ENCODE measurements around the gene PRMT2.
"Not testable (repeated sequence)": the region's sequence is repeated elsewhere in the genome, so short reads cannot be mapped to it uniquely, and the experiment has no call there.

Gene PRMT2

DNA sequence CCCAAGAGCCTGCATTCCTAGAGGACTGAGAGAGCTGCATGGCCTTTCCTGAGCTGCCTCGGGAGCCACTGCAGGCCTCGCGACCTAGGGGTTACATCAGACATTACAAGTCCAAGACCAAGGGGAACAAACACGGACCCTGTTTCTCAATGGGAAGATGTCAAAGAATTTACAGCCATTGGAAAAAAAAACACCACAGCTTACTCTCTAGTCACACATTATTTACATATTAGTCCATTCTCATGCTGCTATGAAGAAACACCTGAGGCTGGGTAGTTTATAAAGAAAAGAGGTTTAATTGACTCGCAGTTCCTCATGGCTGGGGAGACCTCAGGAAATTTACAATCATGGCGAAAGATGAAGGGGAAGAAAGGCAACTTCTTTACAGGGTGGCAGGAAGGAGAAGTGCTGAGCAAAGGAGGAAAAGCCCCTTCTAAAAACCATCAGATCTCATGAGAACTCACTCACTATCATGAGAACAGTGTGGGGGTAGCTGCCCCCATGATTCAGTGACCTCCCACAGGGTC, 8.4 kb upstream of the PRMT2 start:
- TF ChIP-seq ZNF274 (IDR thresholded peaks at IDR 0.05; ENCODE audit: low read depth, low read length) (no peak), YY1 (IDR thresholded peaks at IDR 0.05; ENCODE audit: insufficient read depth, insufficient read length) (no peak), SUZ12 (IDR thresholded peaks at IDR 0.05; ENCODE audit: extremely low read depth, insufficient read depth, insufficient read length) (no peak)
- DNase-seq (ENCODE audit: low read depth, low spot score): no peak

DNA sequence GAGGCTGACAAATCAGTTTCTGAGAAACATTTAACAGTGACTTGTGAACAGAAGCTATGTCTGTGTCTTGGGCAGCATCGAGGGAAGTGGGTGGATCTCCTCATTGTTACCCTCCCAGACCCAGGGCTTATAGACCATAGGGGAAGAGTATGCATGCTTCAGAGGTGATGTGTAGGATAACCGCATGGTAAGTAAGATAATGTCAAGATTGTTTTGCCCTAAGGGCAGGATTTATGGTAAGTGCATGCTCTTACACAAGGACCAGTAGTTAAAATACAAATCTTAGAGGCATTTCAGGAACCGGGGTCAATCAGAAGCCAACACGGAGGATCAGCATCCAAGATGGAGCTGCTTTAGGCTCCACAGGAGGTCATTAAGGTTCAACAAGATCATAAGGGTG, 7.7 kb upstream of the PRMT2 start:
- H3K27me3 ChIP-seq (ENCODE audit: insufficient read depth, insufficient read length): no peaks in the 10 kb centered on the region
- no peak overlapping the region for H3K4me3 ChIP-seq (ENCODE audit: insufficient read length, low read depth)
- H3K9ac ChIP-seq (ENCODE audit: insufficient read length, low read depth): no peak overlapping the region
- no peaks in the 10 kb centered on the region for H3K36me3 ChIP-seq (ENCODE audit: insufficient read depth, insufficient read length, low read length)
- no peak for TF ChIP-seq ZNF274 (IDR thresholded peaks at IDR 0.05; ENCODE audit: low read depth, low read length)
- TF ChIP-seq SUZ12 (IDR thresholded peaks at IDR 0.05; ENCODE audit: extremely low read depth, insufficient read depth, insufficient read length): no peak
- TF ChIP-seq YY1 (IDR thresholded peaks at IDR 0.05; ENCODE audit: insufficient read depth, insufficient read length): no peak
- H3K4me1 ChIP-seq (ENCODE audit: insufficient read depth, insufficient read length): peaks cover 9% of the 10 kb centered on the region
- DNase-seq (ENCODE audit: low read depth, low spot score): no peak
- H3K9me3 ChIP-seq (ENCODE audit: insufficient read depth, low read length): peaks cover 33% of the 10 kb centered on the region; the same call in 1 of the 2 replicates

More for the DNA sequence above, 8.4 kb upstream of the PRMT2 start:
- peaks cover 33% of the 10 kb centered on the region; the same call in 1 of the 2 replicates for H3K9me3 ChIP-seq (ENCODE audit: insufficient read depth, low read length)
- H3K4me3 ChIP-seq (ENCODE audit: insufficient read length, low read depth): no peak overlapping the region
- H3K4me1 ChIP-seq (ENCODE audit: insufficient read depth, insufficient read length): peaks cover 11% of the 10 kb centered on the region
- no peaks in the 10 kb centered on the region for H3K36me3 ChIP-seq (ENCODE audit: insufficient read depth, insufficient read length, low read length)
- H3K9ac ChIP-seq (ENCODE audit: insufficient read length, low read depth): no peak overlapping the region
- no peaks in the 10 kb centered on the region for H3K27me3 ChIP-seq (ENCODE audit: insufficient read depth, insufficient read length)

DNA sequence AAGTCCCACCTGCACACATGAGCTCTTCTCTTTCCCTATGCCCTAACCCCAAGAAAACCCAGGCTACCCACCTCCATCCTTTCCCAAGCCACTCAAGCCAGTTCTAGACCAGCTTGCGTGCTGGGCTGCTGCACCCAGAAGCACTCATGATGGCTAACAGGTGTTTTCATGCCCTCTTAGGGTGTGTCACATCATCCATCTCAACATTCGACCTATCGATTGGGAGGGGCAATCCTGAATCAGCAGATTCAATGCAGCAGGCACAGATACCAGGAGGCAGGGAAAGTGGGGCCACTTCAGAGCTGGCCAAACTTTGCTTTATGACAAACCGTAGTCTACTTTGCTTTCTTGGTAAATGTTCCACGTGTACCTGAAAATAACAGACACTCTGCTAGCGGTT, 6.6 kb upstream of the PRMT2 start:
- no peaks in the 10 kb centered on the region for H3K36me3 ChIP-seq (ENCODE audit: insufficient read depth, insufficient read length, low read length)
- H3K9ac ChIP-seq (ENCODE audit: insufficient read length, low read depth): no peak overlapping the region
- no peak overlapping the region for H3K4me3 ChIP-seq (ENCODE audit: insufficient read length, low read depth)
- DNase-seq (ENCODE audit: low read depth, low spot score): no peak
- peaks cover 8% of the 10 kb centered on the region for H3K4me1 ChIP-seq (ENCODE audit: insufficient read depth, insufficient read length)
- no peaks in the 10 kb centered on the region for H3K27me3 ChIP-seq (ENCODE audit: insufficient read depth, insufficient read length)
- no peak for TF ChIP-seq YY1 (IDR thresholded peaks at IDR 0.05; ENCODE audit: insufficient read depth, insufficient read length)
- TF ChIP-seq ZNF274 (IDR thresholded peaks at IDR 0.05; ENCODE audit: low read depth, low read length): no peak
- no peak for TF ChIP-seq SUZ12 (IDR thresholded peaks at IDR 0.05; ENCODE audit: extremely low read depth, insufficient read depth, insufficient read length)
- peaks cover 33% of the 10 kb centered on the region; the same call in 1 of the 2 replicates for H3K9me3 ChIP-seq (ENCODE audit: insufficient read depth, low read length)

DNA sequence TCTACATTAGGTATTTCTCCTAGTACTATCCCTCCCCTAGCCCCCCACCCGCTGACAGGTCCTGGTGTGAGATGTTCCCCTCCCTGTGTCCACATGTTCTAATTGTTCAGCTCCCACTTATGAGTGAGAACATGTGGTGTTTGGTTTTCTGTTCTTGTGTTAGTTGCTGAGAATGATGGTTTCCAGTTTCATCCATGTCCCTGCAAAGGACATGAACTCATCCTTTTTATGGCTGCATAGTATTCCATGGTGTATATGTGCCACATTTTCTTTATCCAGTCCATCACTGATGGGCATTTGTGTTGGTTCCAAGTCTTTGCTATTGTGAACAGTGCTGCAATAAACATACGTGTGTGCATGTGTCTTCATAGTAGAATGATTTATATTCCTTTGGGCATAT, 4.6 kb upstream of the PRMT2 start:
- H3K27me3 ChIP-seq (ENCODE audit: insufficient read depth, insufficient read length); DNase-seq (ENCODE audit: low read depth, low spot score); H3K9ac ChIP-seq (ENCODE audit: insufficient read length, low read depth); H3K4me1 ChIP-seq (ENCODE audit: insufficient read depth, insufficient read length); H3K4me3 ChIP-seq (ENCODE audit: insufficient read length, low read depth); H3K36me3 ChIP-seq (ENCODE audit: insufficient read depth, insufficient read length, low read length): not testable (repeated sequence)
- H3K9me3 ChIP-seq (ENCODE audit: insufficient read depth, low read length): peaks cover 19% of the 10 kb centered on the region; the same call in 1 of the 2 replicates

DNA sequence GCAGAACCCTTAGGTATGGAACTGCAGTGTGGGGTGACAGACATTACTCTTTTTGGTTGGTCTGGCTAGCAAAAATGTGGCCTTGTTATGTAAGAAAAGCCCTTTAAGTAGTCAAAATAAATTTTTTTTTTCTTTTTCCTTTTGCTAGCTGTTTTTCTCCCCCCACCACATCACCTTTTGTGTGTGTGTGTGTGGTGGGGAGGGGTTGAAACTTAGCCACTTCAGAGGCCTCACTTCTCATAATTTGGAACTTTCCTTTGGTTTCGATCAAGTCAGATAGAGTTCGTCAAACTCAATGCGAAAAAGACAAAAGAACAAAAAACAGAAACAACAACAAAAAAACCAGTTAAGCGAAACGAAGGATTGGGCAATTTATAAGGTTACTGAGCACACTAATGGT, 1.9 kb upstream of the PRMT2 start:
- Histone ChIP-seq H3K4me3 (ENCODE audit: insufficient read length, low read depth) (no peak overlapping the region), H3K36me3 (ENCODE audit: insufficient read depth, insufficient read length, low read length) (peaks cover 23% of the 10 kb centered on the region), H3K9me3 (ENCODE audit: insufficient read depth, low read length) (no peaks in the 10 kb centered on the region), H3K4me1 (ENCODE audit: insufficient read depth, insufficient read length) (no peaks in the 10 kb centered on the region), H3K27me3 (ENCODE audit: insufficient read depth, insufficient read length) (no peaks in the 10 kb centered on the region), H3K9ac (ENCODE audit: insufficient read length, low read depth) (no peak overlapping the region)
- DNase-seq (ENCODE audit: low read depth, low spot score): no peak
- TF ChIP-seq YY1 (IDR thresholded peaks at IDR 0.05; ENCODE audit: insufficient read depth, insufficient read length) (no peak), ZNF274 (IDR thresholded peaks at IDR 0.05; ENCODE audit: low read depth, low read length) (no peak), SUZ12 (IDR thresholded peaks at IDR 0.05; ENCODE audit: extremely low read depth, insufficient read depth, insufficient read length) (no peak)

DNA sequence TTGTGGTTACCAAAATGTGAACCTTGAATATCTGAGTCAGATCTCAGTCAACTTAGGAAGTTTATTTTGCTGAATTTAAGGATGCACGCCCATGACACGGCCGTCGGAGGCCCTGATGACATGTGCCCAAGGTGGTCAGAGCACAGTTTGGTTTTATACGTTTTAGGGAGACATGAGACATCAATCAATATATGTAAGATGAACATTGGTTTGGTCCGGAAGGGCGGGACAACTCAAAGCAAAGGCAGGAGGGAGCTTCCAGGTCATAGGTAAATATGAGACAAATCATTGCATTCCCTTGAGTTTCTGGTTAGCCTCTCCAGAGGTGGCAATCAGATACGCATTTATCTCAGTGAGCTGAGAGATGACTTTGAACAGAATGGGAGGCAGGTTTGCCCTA, 1.0 kb upstream of the PRMT2 start:
- peak overlapping the region; percentile 100 for H3K9ac ChIP-seq (ENCODE audit: insufficient read length, low read depth)
- DNase-seq (ENCODE audit: low read depth, low spot score): no peak
- TF ChIP-seq YY1 (IDR thresholded peaks at IDR 0.05; ENCODE audit: insufficient read depth, insufficient read length) (no peak), SUZ12 (IDR thresholded peaks at IDR 0.05; ENCODE audit: extremely low read depth, insufficient read depth, insufficient read length) (no peak), ZNF274 (IDR thresholded peaks at IDR 0.05; ENCODE audit: low read depth, low read length) (no peak)
- no peaks in the 10 kb centered on the region for H3K27me3 ChIP-seq (ENCODE audit: insufficient read depth, insufficient read length)
- no peaks in the 10 kb centered on the region for H3K4me1 ChIP-seq (ENCODE audit: insufficient read depth, insufficient read length)
- H3K36me3 ChIP-seq (ENCODE audit: insufficient read depth, insufficient read length, low read length): peaks cover 29% of the 10 kb centered on the region
- H3K4me3 ChIP-seq (ENCODE audit: insufficient read length, low read depth): peak overlapping the region; percentile 100
- no peaks in the 10 kb centered on the region for H3K9me3 ChIP-seq (ENCODE audit: insufficient read depth, low read length)

DNA sequence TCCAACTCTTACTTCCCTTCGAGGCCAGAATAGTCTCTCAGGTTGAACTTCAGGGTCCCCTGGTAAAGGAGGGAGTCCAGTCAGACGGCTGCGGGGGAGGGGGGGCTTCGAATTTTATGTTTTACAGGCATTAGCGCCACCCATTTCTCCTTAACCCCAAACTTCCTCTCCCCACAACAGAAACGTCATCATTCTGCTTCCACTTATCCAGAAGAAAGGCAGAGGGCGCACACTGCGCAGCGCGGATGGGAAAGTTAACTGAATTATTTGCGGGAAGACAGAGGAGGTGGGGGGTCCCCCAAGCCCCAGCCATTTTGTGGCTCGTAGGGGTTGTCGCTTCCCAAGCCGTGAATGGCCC, 529 bp upstream of the PRMT2 start:
- peaks cover 29% of the 10 kb centered on the region for H3K36me3 ChIP-seq (ENCODE audit: insufficient read depth, insufficient read length, low read length)
- peak; percentile 83 for DNase-seq (ENCODE audit: low read depth, low spot score)
- H3K9ac ChIP-seq (ENCODE audit: insufficient read length, low read depth): peak overlapping the region; percentile 100
- no peaks in the 10 kb centered on the region for H3K9me3 ChIP-seq (ENCODE audit: insufficient read depth, low read length)
- TF ChIP-seq YY1 (IDR thresholded peaks at IDR 0.05; ENCODE audit: insufficient read depth, insufficient read length): no peak
- TF ChIP-seq SUZ12 (IDR thresholded peaks at IDR 0.05; ENCODE audit: extremely low read depth, insufficient read depth, insufficient read length): no peak
- TF ChIP-seq ZNF274 (IDR thresholded peaks at IDR 0.05; ENCODE audit: low read depth, low read length): no peak
- no peaks in the 10 kb centered on the region for H3K4me1 ChIP-seq (ENCODE audit: insufficient read depth, insufficient read length)
- no peaks in the 10 kb centered on the region for H3K27me3 ChIP-seq (ENCODE audit: insufficient read depth, insufficient read length)
- H3K4me3 ChIP-seq (ENCODE audit: insufficient read length, low read depth): peak overlapping the region; percentile 100

DNA sequence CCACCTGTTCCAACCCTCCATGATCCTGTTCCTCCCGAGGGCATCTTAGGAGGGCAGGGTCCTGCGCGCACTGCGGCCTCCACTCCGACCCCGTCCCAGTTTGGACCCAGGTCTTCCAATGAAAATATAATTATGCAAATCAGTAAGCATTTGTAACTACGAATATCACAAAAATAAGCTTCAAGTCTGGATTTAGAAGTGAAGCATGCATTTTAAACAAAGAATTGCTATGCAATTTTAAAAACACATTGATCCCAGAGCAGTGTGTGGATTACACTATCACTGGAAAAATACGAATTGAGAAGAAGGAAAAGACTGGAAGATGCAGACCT, 673 bp downstream of the PRMT2 start:
- H3K36me3 ChIP-seq (ENCODE audit: insufficient read depth, insufficient read length, low read length): peaks cover 40% of the 10 kb centered on the region
- peak overlapping the region; percentile 100 for H3K4me3 ChIP-seq (ENCODE audit: insufficient read length, low read depth)
- TF ChIP-seq YY1 (IDR thresholded peaks at IDR 0.05; ENCODE audit: insufficient read depth, insufficient read length): no peak
- no peak for TF ChIP-seq SUZ12 (IDR thresholded peaks at IDR 0.05; ENCODE audit: extremely low read depth, insufficient read depth, insufficient read length)
- TF ChIP-seq ZNF274 (IDR thresholded peaks at IDR 0.05; ENCODE audit: low read depth, low read length): no peak
- H3K4me1 ChIP-seq (ENCODE audit: insufficient read depth, insufficient read length): no peaks in the 10 kb centered on the region
- H3K9me3 ChIP-seq (ENCODE audit: insufficient read depth, low read length): no peaks in the 10 kb centered on the region
- H3K27me3 ChIP-seq (ENCODE audit: insufficient read depth, insufficient read length): no peaks in the 10 kb centered on the region
- DNase-seq (ENCODE audit: low read depth, low spot score): no peak
- H3K9ac ChIP-seq (ENCODE audit: insufficient read length, low read depth): peak overlapping the region; percentile 100
